Astrocyte (in vitro differentiated cells and primary cell): ENCODE results near the gene KRT7. TPM values are rescaled to one million over a fixed set of nuclear protein-coding genes. Genes with fewer than 3 reads are reported as not detected.

Source experiments
- DNase-seq: peaks from one replicate; pipeline ENCODE4 v3.0.0-alpha.2; 2010; ENCODE audit warnings: low read depth
- FAIRE-seq: peaks from 2 replicates; lab custom pipeline; 2011; peaks lifted over from hg19 to GRCh38; lab: Jason Lieb, UNC
- H2AFZ ChIP-seq: 2 replicates; pipeline ENCODE4 v1.6.0; 2012; ENCODE audit warnings: low read depth, low read length, inconsistent platforms
- H3K27ac ChIP-seq: 2 replicates; pipeline ENCODE4 v1.5.1; 2011; ENCODE audit warnings: low read depth, low read length, inconsistent platforms
- H3K27me3 ChIP-seq: 2 replicates; pipeline ENCODE4 v1.6.0; 2011; ENCODE audit warnings: low read length, inconsistent platforms; ENCODE audit not compliant: insufficient read depth
- H3K36me3 ChIP-seq: 2 replicates; pipeline ENCODE4 v1.5.1; 2011; ENCODE audit warnings: low read length, inconsistent platforms; ENCODE audit not compliant: insufficient read depth
- H3K4me1 ChIP-seq: 2 replicates; pipeline ENCODE4 v1.5.1; 2011; ENCODE audit warnings: low read length, inconsistent platforms; ENCODE audit not compliant: insufficient read depth
- H3K4me2 ChIP-seq: 2 replicates; pipeline ENCODE4 v1.6.0; 2012; ENCODE audit warnings: low read length, inconsistent platforms
- H3K4me3 ChIP-seq: 2 replicates; pipeline ENCODE4 v1.5.1; 2011; ENCODE audit warnings: low read depth, mild to moderate bottlenecking, low read length, inconsistent platforms; ENCODE audit not compliant: insufficient read depth
- H3K79me2 ChIP-seq: 2 replicates; pipeline ENCODE4 v1.6.0; 2012; ENCODE audit warnings: mild to moderate bottlenecking, low read length, inconsistent platforms; ENCODE audit not compliant: insufficient read depth
- H3K9ac ChIP-seq: 2 replicates; pipeline ENCODE4 v1.6.0; 2012; ENCODE audit warnings: mild to moderate bottlenecking, low read length, inconsistent platforms
- H3K9me3 ChIP-seq: 2 replicates; pipeline ENCODE4 v1.5.1; 2012; ENCODE audit warnings: low read depth, mild to moderate bottlenecking, low read length, inconsistent platforms; ENCODE audit not compliant: insufficient read depth
- H4K20me1 ChIP-seq: 2 replicates; pipeline ENCODE4 v1.6.0; 2012; ENCODE audit warnings: low read length, inconsistent platforms; ENCODE audit not compliant: insufficient read depth
- H3K27ac Mint-ChIP-seq: one replicate; pipeline ENCODE4 v1.8.0; 2021; ENCODE audit warnings: mild to moderate bottlenecking, mixed read lengths; ENCODE audit not compliant: unreplicated experiment
- H3K27me3 Mint-ChIP-seq: one replicate; pipeline ENCODE4 v1.8.0; 2021; ENCODE audit warnings: low read depth, mixed read lengths; ENCODE audit not compliant: unreplicated experiment
- H3K36me3 Mint-ChIP-seq: one replicate; pipeline ENCODE4 v1.8.0; 2021; ENCODE audit warnings: low read depth, mixed read lengths; ENCODE audit not compliant: unreplicated experiment
- H3K4me1 Mint-ChIP-seq: one replicate; pipeline ENCODE4 v1.8.0; 2021; ENCODE audit warnings: low read depth, mixed read lengths; ENCODE audit not compliant: unreplicated experiment
- H3K4me3 Mint-ChIP-seq: one replicate; pipeline ENCODE4 v1.8.0; 2021; ENCODE audit warnings: mild to moderate bottlenecking, moderate library complexity, mixed read lengths; ENCODE audit not compliant: unreplicated experiment
- H3K9me3 Mint-ChIP-seq: one replicate; pipeline ENCODE4 v1.8.0; 2021; ENCODE audit warnings: mild to moderate bottlenecking, mixed read lengths; ENCODE audit not compliant: unreplicated experiment
- CTCF ChIP-seq: IDR thresholded peaks from 2 replicates; pipeline ENCODE4 v1.5.1; 2011; ENCODE audit warnings: low read depth, mild to moderate bottlenecking, inconsistent platforms, low read length, moderate library complexity; ENCODE audit not compliant: insufficient read depth
- EZH2 ChIP-seq: IDR thresholded peaks from 2 replicates; pipeline ENCODE4 v1.6.1; 2012; ENCODE audit warnings: mild to moderate bottlenecking, low read length, inconsistent platforms; ENCODE audit not compliant: insufficient read depth
- total RNA-seq: library from RNA; stranded (reverse); gene quantifications from 2 replicates; pipeline ENCODE4 v1.2.1, GENCODE V29; 2021

The KRT7 gene
- total RNA-seq, 1 donor from 2014 or later = 149 TPM

GRCh38 chr12:52254180-52254964 lies 21.3 kb downstream of the KRT7 start:
- no peak overlapping the region for H3K9ac ChIP-seq
- peaks cover 36% of the 10 kb centered on the region for H3K27me3 ChIP-seq
- H3K36me3 ChIP-seq = no peaks in the 10 kb centered on the region
- no peak overlapping the region for H2AFZ ChIP-seq
- Mint-ChIP-seq H3K27ac (no peak overlapping the region), H3K4me3 (no peak overlapping the region), H3K9me3 (peaks cover 7% of the 10 kb centered on the region), H3K27me3 (peaks cover 82% of the 10 kb centered on the region), H3K4me1 (no peaks in the 10 kb centered on the region), H3K36me3 (peaks cover 5% of the 10 kb centered on the region)
- no peaks in the 10 kb centered on the region for H4K20me1 ChIP-seq
- H3K4me3 ChIP-seq = no peak overlapping the region
- no peak for TF ChIP-seq EZH2
- TF ChIP-seq CTCF = no peak
- DNase-seq = no peak
- no peak overlapping the region for H3K27ac ChIP-seq
- FAIRE-seq = no peak
- H3K9me3 ChIP-seq = no peaks in the 10 kb centered on the region
- H3K4me2 ChIP-seq = no peak overlapping the region
- no peaks in the 10 kb centered on the region for H3K79me2 ChIP-seq
- H3K4me1 ChIP-seq = no peaks in the 10 kb centered on the region

GRCh38 chr12:52254965-52255751 lies 22.1 kb downstream of the KRT7 start:
- Mint-ChIP-seq H3K27ac (no peak overlapping the region), H3K27me3 (peaks cover 81% of the 10 kb centered on the region), H3K4me1 (peaks cover 5% of the 10 kb centered on the region), H3K4me3 (no peak overlapping the region), H3K36me3 (peaks cover 5% of the 10 kb centered on the region), H3K9me3 (peaks cover 5% of the 10 kb centered on the region)
- Histone ChIP-seq H3K9ac (no peak overlapping the region), H3K79me2 (no peaks in the 10 kb centered on the region), H3K4me1 (no peaks in the 10 kb centered on the region), H3K27ac (no peak overlapping the region), H3K27me3 (peaks cover 36% of the 10 kb centered on the region), H3K36me3 (no peaks in the 10 kb centered on the region), H3K4me2 (no peak overlapping the region), H2AFZ (no peak overlapping the region), H3K9me3 (no peaks in the 10 kb centered on the region), H4K20me1 (no peaks in the 10 kb centered on the region), H3K4me3 (no peak overlapping the region)
- TF ChIP-seq CTCF (no peak), EZH2 (no peak)
- FAIRE-seq (no peak), DNase-seq (no peak)
